ENCODE data around the gene CD300LG. TPM values are rescaled to one million over a fixed set of nuclear protein-coding genes. Genes with fewer than 3 reads are reported as not detected.

Gene CD300LG
- total and polyA plus RNA-seq, 2 donors from 2014 or later, result 1.2 to 3.1 TPM

DNA sequence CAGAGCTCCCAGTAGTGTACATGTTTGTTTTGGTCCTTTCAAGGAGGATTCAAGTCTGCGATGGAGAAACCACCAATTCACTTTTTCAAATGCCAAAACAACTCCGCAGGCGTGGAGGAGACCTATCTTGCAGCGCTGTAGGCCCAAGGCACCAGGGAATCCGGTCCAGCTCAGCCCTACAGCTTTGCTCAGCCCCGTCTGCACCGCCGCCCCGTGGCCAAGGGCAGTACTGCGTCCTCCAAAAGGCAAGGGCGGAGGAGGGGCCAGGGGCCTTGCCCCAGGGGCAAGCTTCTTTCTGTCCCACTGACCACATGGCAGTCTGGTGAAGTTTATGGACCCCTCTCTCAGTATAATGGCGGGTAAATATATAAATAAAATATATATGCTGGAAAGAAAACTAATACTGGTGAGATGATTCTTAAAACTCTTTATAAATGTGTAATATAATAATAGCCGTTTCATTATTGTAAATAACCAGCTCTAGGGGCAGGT, 709 bp upstream of the CD300LG start:
- TF ChIP-seq, protein P1, sequence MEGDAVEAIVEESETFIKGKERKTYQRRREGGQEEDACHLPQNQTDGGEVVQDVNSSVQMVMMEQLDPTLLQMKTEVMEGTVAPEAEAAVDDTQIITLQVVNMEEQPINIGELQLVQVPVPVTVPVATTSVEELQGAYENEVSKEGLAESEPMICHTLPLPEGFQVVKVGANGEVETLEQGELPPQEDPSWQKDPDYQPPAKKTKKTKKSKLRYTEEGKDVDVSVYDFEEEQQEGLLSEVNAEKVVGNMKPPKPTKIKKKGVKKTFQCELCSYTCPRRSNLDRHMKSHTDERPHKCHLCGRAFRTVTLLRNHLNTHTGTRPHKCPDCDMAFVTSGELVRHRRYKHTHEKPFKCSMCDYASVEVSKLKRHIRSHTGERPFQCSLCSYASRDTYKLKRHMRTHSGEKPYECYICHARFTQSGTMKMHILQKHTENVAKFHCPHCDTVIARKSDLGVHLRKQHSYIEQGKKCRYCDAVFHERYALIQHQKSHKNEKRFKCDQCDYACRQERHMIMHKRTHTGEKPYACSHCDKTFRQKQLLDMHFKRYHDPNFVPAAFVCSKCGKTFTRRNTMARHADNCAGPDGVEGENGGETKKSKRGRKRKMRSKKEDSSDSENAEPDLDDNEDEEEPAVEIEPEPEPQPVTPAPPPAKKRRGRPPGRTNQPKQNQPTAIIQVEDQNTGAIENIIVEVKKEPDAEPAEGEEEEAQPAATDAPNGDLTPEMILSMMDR (IDR thresholded peaks at IDR 0.05; ENCODE audit: borderline replicate concordance, extremely low read depth, insufficient read depth), result peak; percentile 97
- intact Hi-C loops (cut with DNase I), result loop anchor here (10.0 kb wide), 1 partner anchor 61 kb away; the partner anchor contains the start of gene CFAP97D1
- Histone ChIP-seq H3K4me1 (ENCODE audit: control insufficient read depth in 2 of 3, insufficient read depth in 2 of 3, low read depth in 1 of 3, low read length in 3 of 3) (peaks cover 3 to 5% (median 5%) of the 10 kb centered on the region in 3 donors), H3K4me3 (ENCODE audit: low read length in 3 of 3) (peak overlapping the region in 1 of 3 donors; percentile 5), H3K27ac (ENCODE audit: low read depth in 2 of 2, low read length in 2 of 2) (peak overlapping the region in 1 of 2 donors; percentile 48), H3K9ac (ENCODE audit: low read length in 3 of 3) (peak overlapping the region in 1 of 3 donors; percentile 57), H3K9me3 (ENCODE audit: control insufficient read depth in 2 of 3, insufficient read depth in 1 of 3, low read length in 3 of 3) (no peaks in the 10 kb centered on the region), H3K27me3 (ENCODE audit: control insufficient read depth, insufficient read depth, low read length) (no peaks in the 10 kb centered on the region), H3K36me3 (ENCODE audit: control insufficient read depth in 2 of 3, insufficient read depth in 3 of 3, low read length in 3 of 3) (no peaks in the 10 kb centered on the region)
- DNase-seq (peak; percentile 79 to 92 (median 84)), FAIRE-seq (no peak)

DNA sequence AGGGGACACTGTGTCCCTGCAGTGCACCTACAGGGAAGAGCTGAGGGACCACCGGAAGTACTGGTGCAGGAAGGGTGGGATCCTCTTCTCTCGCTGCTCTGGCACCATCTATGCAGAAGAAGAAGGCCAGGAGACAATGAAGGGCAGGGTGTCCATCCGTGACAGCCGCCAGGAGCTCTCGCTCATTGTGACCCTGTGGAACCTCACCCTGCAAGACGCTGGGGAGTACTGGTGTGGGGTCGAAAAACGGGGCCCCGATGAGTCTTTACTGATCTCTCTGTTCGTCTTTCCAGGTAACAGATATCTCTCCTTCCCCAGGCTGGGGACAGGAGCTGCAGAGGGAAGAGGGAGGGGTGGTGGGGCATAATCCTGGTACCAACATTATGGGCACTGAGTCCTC, 1.6 kb downstream of the CD300LG start:
- Histone ChIP-seq H3K27ac (ENCODE audit: low read depth in 2 of 2, low read length in 2 of 2) (no peak overlapping the region), H3K9me3 (ENCODE audit: control insufficient read depth in 2 of 3, insufficient read depth in 1 of 3, low read length in 3 of 3) (no peaks in the 10 kb centered on the region), H3K4me3 (ENCODE audit: low read length in 3 of 3) (no peak overlapping the region), H3K27me3 (ENCODE audit: control insufficient read depth, insufficient read depth, low read length) (no peaks in the 10 kb centered on the region), H3K9ac (ENCODE audit: low read length in 3 of 3) (no peak overlapping the region), H3K36me3 (ENCODE audit: control insufficient read depth in 2 of 3, insufficient read depth in 3 of 3, low read length in 3 of 3) (no peaks in the 10 kb centered on the region), H3K4me1 (ENCODE audit: control insufficient read depth in 2 of 3, insufficient read depth in 2 of 3, low read depth in 1 of 3, low read length in 3 of 3) (peaks cover 3 to 5% (median 5%) of the 10 kb centered on the region in 3 donors)
- intact Hi-C loops (cut with DNase I), result loop anchor here (10.0 kb wide), 1 partner anchor 64 kb away; the partner anchor contains the start of gene CFAP97D1
- DNase-seq (no peak), FAIRE-seq (no peak)
- TF ChIP-seq, protein P1 (IDR thresholded peaks at IDR 0.05; ENCODE audit: borderline replicate concordance, extremely low read depth, insufficient read depth), result no peak

DNA sequence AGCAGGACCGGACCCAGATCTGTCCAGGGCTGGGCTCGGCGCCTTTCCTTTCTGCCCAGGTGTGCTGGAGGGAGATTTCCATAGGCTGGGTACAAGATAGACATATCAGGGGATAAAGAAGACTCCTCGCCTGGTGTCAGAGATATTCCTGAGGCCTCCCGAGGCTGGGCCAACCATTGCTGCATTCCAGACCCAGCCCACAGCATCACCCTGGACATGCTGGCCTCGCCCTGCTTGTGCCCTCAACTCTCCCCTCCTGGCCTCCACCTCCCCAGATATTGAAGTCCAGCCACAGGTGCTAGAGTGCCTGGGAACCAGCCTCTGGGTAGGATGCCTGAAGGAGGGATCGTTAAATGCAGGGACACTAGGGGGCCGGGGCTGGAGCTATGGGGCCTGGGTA, 2.1 kb downstream of the CD300LG start:
- TF ChIP-seq, protein P1 (IDR thresholded peaks at IDR 0.05; ENCODE audit: borderline replicate concordance, extremely low read depth, insufficient read depth), result no peak
- no peaks in the 10 kb centered on the region for H3K36me3 ChIP-seq (ENCODE audit: control insufficient read depth in 2 of 3, insufficient read depth in 3 of 3, low read length in 3 of 3)
- no peaks in the 10 kb centered on the region for H3K9me3 ChIP-seq (ENCODE audit: control insufficient read depth in 2 of 3, insufficient read depth in 1 of 3, low read length in 3 of 3)
- no peak for FAIRE-seq
- peaks cover 3 to 5% (median 5%) of the 10 kb centered on the region in 3 donors for H3K4me1 ChIP-seq (ENCODE audit: control insufficient read depth in 2 of 3, insufficient read depth in 2 of 3, low read depth in 1 of 3, low read length in 3 of 3)
- no peaks in the 10 kb centered on the region for H3K27me3 ChIP-seq (ENCODE audit: control insufficient read depth, insufficient read depth, low read length)
- intact Hi-C loops (cut with DNase I), result loop anchor here (10.0 kb wide), 1 partner anchor 64 kb away; the partner anchor contains the start of gene CFAP97D1
- peak in 1 of 5 donors; percentile 57 for DNase-seq
- no peak overlapping the region for H3K27ac ChIP-seq (ENCODE audit: low read depth in 2 of 2, low read length in 2 of 2)
- no peak overlapping the region for H3K9ac ChIP-seq (ENCODE audit: low read length in 3 of 3)
- no peak overlapping the region for H3K4me3 ChIP-seq (ENCODE audit: low read length in 3 of 3)
